PC-3 (cell line): Measurements from ENCODE around the gene LEMD2.

Source experiments
- EZH2phosphoT487 ChIP-seq: fragments of 300-600 bp; sonication (generic); IDR thresholded peaks from 2 replicates; pipeline ENCODE4 v1.6.1; 2018; ENCODE audit warnings: mild to moderate bottlenecking, antibody characterized with exemption, low read length, borderline replicate concordance
- TF ChIP-seq, protein P1 (sequence below): fragments of 300-600 bp; sonication (generic); conservative IDR thresholded peaks from 2 replicates; pipeline ENCODE4 v1.5.1; 2017; ENCODE audit warnings: antibody characterized with exemption, low read depth, mild to moderate bottlenecking, low read length

DNA sequence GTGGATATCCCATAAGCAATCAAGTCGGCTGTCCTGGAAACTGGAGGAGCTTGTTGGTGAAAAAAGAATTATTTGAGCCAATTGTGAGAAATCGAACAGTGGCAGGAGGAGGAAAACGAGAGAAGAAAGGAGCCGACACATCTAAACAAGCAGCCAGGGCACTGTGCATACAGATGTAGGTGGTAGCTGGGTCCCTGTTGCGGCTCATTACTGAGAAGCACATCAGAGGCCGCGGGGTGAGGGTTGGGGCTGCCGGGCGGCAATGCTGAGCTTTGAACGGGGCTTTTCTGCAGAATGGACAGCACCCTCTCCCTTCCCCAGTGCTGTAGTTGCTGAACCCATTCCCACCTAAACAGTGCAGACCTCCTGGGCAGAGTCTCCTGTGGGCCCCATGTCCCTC is 4.1 kb upstream of the LEMD2 start:
- TF ChIP-seq EZH2phosphoT487: no peak
- TF ChIP-seq, protein P1, sequence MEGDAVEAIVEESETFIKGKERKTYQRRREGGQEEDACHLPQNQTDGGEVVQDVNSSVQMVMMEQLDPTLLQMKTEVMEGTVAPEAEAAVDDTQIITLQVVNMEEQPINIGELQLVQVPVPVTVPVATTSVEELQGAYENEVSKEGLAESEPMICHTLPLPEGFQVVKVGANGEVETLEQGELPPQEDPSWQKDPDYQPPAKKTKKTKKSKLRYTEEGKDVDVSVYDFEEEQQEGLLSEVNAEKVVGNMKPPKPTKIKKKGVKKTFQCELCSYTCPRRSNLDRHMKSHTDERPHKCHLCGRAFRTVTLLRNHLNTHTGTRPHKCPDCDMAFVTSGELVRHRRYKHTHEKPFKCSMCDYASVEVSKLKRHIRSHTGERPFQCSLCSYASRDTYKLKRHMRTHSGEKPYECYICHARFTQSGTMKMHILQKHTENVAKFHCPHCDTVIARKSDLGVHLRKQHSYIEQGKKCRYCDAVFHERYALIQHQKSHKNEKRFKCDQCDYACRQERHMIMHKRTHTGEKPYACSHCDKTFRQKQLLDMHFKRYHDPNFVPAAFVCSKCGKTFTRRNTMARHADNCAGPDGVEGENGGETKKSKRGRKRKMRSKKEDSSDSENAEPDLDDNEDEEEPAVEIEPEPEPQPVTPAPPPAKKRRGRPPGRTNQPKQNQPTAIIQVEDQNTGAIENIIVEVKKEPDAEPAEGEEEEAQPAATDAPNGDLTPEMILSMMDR: no peak
